Lower leg skin (tissue), 4 donors: Measurements from ENCODE around the gene ETV4. TPM values are rescaled to one million over a fixed set of nuclear protein-coding genes. Genes with fewer than 3 reads are reported as not detected.
A peak's percentile ranks its signal among the peaks of the same experiment; 100 is the strongest.

Source experiments
- DNase-seq, 2 donors: peaks; one replicate each; pipeline ENCODE4 v3.0.0-alpha.2; 2019; ENCODE audit warnings: low spot score in 2 of 2
- H3K4me3 ChIP-seq: fragments of 200-600 bp; sonication (generic); 2 replicates; pipeline ENCODE4 v1.5.1; 2017; ENCODE audit warnings: mild to moderate bottlenecking, low read depth; ENCODE audit not compliant: poor library complexity, severe bottlenecking
- POLR2A ChIP-seq, 2 donors: fragments of 450-650 bp; IDR thresholded peaks; one replicate each; pipeline ENCODE4 v1.6.1; 2016 to 2017; ENCODE audit warnings: antibody characterized with exemption in 2 of 2, mild to moderate bottlenecking in 1 of 2, moderate library complexity in 1 of 2
- WGBS, 2 donors: methylation state at CpG; one replicate each; pipeline ENCODE4 v1.1.5; 2018; 5-methylcytosine and 5-hydroxymethylcytosine counted together
- intact Hi-C: fragments of 100-400 bp; cut with DNase I; formaldehyde crosslinking; loops from one replicate; pipeline ENCODE4 v1.15.0; 2023; ENCODE audit warnings: low total_unique reads
- total RNA-seq, 4 donors: library from RNA; depleted of rRNA; stranded (reverse); fragments of >200 nt; gene quantifications; one replicate each; pipeline ENCODE4 v1.1.0, GENCODE V29; 2016
- TF ChIP-seq, protein P1 (sequence below), 3 donors: fragments of 450-650 bp; IDR thresholded peaks; one replicate each; pipeline ENCODE4 v1.5.1; 2016; ENCODE audit warnings: antibody characterized with exemption in 3 of 3, mild to moderate bottlenecking in 3 of 3, moderate library complexity in 2 of 3

The ETV4 gene
- total RNA-seq, 4 donors from 2014 or later, result 3.7 to 8.8 (median 6.5) TPM

DNA sequence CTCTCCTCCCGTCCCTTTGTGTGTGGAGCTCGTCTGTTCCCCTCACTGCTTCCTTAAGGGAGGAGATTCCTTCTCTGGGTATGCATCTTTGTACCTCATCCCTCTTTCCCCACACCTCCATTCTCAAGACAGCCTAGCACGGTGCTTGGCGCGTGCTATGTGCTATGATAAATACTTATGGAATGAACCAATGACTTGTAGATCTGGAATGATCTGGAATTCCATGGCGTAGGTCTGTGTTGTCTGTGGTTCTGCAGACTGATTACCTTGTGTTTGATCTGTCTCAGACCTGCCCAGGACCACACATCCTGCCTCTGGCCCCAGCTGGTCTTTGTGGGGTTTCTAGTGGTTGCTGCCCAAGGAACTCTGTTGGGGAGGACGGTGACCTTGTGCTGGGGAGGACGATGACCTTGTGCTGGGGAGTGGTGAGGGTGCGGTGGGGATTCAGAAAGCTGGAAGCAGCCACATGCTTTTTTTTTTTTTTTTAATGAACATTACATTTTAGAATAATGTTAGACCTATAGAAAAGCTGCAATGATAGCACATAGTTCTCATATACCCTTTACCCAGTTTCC lies 33.5 kb upstream of the ETV4 start:
- H3K4me3 ChIP-seq, result no peak overlapping the region
- intact Hi-C loops, result loop anchor here (10.0 kb wide), 1 partner anchor 175 kb away; the partner anchor contains the start of gene SOST
- DNase-seq, result no peak
- TF ChIP-seq, protein P1, sequence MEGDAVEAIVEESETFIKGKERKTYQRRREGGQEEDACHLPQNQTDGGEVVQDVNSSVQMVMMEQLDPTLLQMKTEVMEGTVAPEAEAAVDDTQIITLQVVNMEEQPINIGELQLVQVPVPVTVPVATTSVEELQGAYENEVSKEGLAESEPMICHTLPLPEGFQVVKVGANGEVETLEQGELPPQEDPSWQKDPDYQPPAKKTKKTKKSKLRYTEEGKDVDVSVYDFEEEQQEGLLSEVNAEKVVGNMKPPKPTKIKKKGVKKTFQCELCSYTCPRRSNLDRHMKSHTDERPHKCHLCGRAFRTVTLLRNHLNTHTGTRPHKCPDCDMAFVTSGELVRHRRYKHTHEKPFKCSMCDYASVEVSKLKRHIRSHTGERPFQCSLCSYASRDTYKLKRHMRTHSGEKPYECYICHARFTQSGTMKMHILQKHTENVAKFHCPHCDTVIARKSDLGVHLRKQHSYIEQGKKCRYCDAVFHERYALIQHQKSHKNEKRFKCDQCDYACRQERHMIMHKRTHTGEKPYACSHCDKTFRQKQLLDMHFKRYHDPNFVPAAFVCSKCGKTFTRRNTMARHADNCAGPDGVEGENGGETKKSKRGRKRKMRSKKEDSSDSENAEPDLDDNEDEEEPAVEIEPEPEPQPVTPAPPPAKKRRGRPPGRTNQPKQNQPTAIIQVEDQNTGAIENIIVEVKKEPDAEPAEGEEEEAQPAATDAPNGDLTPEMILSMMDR (IDR thresholded peaks at IDR 0.05), result no peak
- no peak for TF ChIP-seq POLR2A (IDR thresholded peaks at IDR 0.05)
- WGBS, 2 donors, result 54 to 62% methylated on average over 9 of the region's 9 CpGs

GRCh38 chr17:43578699-43579565 lies 32.8 kb upstream of the ETV4 start:
- H3K4me3 ChIP-seq, result no peak overlapping the region
- intact Hi-C loops, result loop anchor here (10.0 kb wide), 1 partner anchor 176 kb away; the partner anchor contains the start of gene SOST
- no peak for DNase-seq
- TF ChIP-seq, protein P1 (IDR thresholded peaks at IDR 0.05), result no peak
- no peak for TF ChIP-seq POLR2A (IDR thresholded peaks at IDR 0.05)
- 20 to 22% methylated on average over 10 to 12 of the region's 13 CpGs for WGBS, 2 donors

- DNase-seq, result no peak
- WGBS, 2 donors, result 71 to 76% methylated on average over 1 of the region's 1 CpG
- no peak overlapping the region for H3K4me3 ChIP-seq
- intact Hi-C loops, result loop anchor here (10.0 kb wide), 1 partner anchor 176 kb away; the partner anchor contains the start of gene SOST
- no peak for TF ChIP-seq POLR2A (IDR thresholded peaks at IDR 0.05)
- TF ChIP-seq, protein P1 (IDR thresholded peaks at IDR 0.05), result no peak
Measured at GRCh38 chr17:43578404-43578698, 32.2 kb upstream of the ETV4 start.

DNA sequence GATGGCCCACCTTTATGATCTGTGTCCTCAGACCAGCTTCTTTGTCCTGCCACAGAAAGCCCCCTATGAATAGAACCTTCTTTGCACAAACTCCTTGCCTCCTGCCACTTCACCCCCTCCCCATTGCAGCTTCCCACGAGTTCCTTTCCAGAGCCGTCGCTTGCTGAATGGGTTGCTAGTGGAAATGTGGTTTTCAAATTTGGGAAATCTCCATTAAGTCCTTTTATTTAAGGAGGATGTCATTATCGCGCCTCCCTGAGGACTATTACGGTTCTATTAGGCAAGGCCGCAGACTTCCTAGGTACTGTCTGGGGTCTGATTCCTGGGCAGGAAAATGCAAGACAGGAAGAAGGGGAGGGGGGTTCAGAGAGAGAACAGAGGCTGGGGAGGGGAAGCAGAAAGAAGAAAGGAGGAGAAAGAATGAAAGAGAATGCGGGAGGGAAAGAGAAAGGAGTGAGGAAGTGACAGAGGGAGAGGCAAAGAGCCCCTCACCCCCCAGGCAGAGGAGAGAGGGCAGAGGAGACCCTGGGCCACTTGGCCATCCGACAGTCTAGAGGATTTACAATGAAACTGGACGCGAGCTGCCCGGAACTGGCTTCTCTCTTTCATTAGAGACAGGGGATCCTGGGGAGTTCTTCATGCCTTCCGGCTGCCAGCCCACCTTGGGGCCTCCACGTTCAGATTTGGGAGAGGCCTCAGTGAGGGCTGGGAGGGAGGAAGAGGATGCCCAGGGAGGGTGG lies 31.7 kb upstream of the ETV4 start:
- DNase-seq, result no peak
- H3K4me3 ChIP-seq, result no peak overlapping the region
- TF ChIP-seq, protein P1 (IDR thresholded peaks at IDR 0.05), result no peak
- no peak for TF ChIP-seq POLR2A (IDR thresholded peaks at IDR 0.05)
- intact Hi-C loops, result loop anchor here (10.0 kb wide), 1 partner anchor 177 kb away; the partner anchor contains the start of gene SOST
- 82 to 87% methylated on average over 14 of the region's 14 CpGs for WGBS, 2 donors

DNA sequence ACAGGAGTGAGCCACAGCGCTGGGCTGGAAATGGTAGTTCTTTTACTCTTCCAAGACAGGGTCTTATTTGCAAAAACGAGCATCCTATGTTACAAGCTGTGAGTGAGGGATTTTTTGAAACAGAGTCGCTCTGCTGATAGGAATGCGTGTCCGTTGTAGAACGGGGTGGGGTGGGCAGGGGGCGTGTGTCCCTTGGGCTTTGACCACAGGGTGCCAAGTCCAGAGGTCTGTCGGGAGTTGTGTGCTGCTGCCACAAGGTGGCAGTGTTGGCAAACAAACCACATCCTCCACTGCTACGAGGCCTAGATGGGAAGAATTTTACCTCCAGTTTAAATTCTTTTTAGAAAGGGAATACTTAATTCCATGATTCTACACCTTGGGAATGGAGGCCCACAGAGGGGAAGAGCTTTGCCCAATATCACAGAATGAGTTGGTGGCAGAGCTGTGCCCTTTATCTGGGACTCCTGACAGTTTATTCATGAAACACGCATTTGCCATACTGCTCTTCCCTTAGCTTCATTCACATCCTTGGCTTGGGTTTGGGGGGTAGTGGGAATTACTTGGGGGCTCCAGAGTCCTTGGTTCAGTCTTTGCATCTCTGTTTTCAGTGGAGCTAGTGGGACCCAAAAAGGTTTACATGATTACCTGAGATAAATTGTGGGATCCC lies 30.6 kb upstream of the ETV4 start:
- no peak overlapping the region for H3K4me3 ChIP-seq
- TF ChIP-seq POLR2A (IDR thresholded peaks at IDR 0.05), result no peak
- TF ChIP-seq, protein P1 (IDR thresholded peaks at IDR 0.05), result peak in 1 of 3 donors; percentile 69
- intact Hi-C loops, result loop anchor here (10.0 kb wide), 1 partner anchor 178 kb away; the partner anchor contains the start of gene SOST
- peak; percentile 53 to 91 for DNase-seq
- 16% methylated on average over 10 of the region's 10 CpGs for WGBS, 2 donors
